SKM-1 treated with dmso at 0.1 percent for 144 hours (cell line): ENCODE results near the gene FAM227B.
"Not testable (repeated sequence)": the region's sequence is repeated elsewhere in the genome, so short reads cannot be mapped to it uniquely, and the experiment has no call there.

Experiments
- DNase-seq: peaks from one replicate; lab custom pipeline; 2025; ENCODE audit not compliant: unreplicated experiment; lab: John Stamatoyannopoulos, UW

The FAM227B gene, protein sequence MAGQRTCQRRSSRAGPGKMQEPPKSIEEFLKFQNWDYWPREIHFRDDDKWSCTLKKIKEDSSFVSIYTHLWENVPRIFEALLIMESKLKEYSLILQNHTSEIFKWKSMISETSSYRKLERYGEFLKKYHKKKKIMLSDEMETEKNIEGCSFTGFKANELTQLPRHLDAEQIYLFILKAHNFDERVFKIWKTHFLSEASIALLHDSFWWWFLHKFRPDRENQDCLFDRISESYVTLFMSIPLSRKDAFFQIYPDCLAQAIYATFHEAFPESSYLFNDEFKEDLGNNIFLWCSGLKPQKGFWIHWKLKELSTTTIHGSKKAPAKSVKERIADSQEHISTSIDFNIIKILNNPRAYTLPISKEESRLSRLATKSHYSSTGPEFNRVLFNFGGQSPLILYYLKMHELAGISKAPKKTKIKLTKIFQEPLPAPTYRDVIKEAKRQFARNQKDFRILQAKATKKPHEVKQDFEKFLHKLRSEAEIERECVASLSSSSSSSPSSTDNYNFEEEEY

DNA sequence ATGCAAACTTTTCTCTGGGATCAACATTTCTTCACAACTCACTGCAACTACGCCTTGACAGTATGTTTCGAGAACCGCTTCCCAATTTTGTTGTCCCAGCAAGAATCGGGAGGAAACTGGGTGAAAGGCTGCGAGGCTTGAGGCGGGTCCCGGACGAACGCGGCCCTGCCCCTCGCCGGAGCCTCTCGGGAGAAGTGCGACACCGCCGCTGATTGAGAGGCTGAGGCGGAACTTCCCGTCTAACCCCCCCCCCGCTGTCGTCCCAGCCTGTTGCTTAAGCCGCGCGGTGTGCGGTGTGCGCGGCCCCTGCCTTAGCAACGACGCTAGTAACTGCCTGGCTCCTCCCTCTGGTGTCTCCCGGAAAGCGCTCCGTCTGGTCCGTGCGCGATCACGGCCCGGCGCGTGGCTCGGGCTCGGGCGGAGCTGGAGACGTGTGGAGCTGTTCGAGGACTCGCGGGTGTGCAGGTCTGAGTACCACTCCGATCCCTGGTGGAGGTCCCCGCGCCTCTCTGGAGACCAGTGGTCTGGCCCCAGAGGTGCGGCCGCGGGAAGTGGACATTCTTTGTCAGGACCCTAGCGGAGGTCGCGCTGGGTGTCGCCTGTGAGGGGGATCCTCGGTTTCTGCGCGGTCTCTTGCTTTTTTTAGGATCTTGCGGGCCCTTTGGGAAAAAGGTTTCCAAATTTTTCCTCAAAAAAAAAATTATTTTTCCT is at the start of gene FAM227B, which contains the start of gene DTWD1:
TSS of gene FAM227B (minus strand) at position 161 of the 711 bp plus-strand sequence. CDS start 5,647 bp downstream, outside the sequence.
TSS of gene DTWD1 (plus strand) at position 391 of the 711 bp plus-strand sequence. CDS start 4,120 bp downstream, outside the sequence.
- peak; percentile 97 for DNase-seq

- no peak for DNase-seq
Measured at GRCh38 chr15:49669288-49669687, 48.7 kb upstream of the FAM227B start.

DNA sequence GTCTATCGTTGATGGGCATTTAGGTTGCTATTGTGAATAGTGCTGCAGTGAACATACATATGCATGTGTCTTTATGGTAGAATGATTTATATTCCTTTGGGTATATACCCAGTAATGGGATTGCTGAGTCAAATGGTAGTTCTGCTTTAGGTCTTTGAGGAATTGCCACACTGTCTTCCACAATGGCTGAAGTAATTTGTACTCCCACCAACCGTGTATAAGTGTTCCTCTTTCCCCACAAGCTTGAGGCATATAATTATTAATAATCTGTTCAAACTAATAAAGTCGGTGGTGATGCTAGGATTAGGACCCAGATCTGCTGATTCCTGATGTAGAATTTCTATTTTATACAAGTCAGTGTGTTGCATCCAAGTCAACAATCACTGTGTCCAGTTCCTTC is 45.9 kb upstream of the FAM227B start:
- DNase-seq, result not testable (repeated sequence)

DNA sequence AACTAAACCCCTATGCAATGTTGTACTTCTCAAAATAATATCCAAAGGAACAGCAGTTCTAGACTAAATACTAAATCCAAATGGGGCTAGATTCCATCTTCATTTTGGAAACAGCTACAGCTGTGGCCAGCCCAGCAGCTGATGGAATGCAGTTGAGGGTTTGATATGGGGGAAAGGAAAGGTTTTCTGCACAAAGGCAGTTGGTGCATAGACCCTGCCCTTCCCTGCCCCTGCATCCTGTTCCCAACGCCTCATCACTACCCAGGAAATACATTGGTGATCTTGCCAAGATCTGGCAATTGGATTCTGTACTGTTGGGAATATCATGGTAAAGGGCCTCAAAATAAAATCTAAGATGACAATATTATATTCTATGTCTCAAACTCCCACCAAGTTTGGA is 44.1 kb upstream of the FAM227B start:
- no peak for DNase-seq

DNA sequence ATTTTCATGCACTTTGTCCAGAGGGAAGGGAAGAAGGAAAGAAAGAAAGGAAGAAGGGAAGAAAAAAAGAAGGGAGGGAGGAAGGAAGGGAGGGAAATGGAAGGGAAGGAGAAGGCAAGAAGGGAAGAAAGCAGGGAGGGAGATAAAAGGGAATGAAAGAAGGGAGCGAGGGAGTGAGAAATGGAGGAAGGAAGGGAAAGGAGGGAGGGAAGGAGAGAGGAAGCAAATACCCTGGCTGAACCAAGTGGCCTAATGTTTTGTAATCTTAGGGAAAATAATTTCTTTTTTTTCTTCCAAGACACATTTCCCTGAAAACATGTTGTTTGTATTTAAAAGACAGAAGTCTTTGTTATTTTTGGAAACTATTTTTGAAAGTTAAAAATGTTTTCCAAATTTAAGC is 36.1 kb upstream of the FAM227B start:
- DNase-seq, result no peak

GRCh38 chr15:49652922-49653321 is 32.3 kb upstream of the FAM227B start:
- DNase-seq, result no peak

GRCh38 chr15:49650676-49651075 is 30.1 kb upstream of the FAM227B start:
- DNase-seq, result no peak

DNA sequence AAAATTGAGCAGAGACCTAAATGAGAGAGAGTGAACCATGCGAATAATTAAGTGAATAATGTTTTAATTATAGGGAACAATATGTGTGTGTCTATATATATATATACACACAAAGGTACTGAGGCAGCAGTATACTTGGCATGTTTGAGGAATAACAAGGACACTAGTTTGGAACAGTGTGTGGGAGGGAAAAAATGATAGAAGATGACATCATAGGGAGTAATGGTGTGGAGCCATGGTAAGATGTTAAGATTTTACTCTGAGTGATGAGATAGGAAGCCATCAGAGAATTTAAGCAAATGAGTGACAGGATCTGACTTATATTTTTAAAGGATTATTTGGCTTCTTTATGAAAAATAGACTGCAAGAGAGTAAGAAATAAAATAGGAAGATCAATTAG is 29.4 kb upstream of the FAM227B start:
- DNase-seq, result no peak

GRCh38 chr15:49646891-49647290 is 26.3 kb upstream of the FAM227B start:
- DNase-seq, result no peak

GRCh38 chr15:49645941-49646340 is 25.3 kb upstream of the FAM227B start:
- DNase-seq, result no peak

GRCh38 chr15:49645277-49645676 is 24.7 kb upstream of the FAM227B start:
- DNase-seq, result no peak

DNA sequence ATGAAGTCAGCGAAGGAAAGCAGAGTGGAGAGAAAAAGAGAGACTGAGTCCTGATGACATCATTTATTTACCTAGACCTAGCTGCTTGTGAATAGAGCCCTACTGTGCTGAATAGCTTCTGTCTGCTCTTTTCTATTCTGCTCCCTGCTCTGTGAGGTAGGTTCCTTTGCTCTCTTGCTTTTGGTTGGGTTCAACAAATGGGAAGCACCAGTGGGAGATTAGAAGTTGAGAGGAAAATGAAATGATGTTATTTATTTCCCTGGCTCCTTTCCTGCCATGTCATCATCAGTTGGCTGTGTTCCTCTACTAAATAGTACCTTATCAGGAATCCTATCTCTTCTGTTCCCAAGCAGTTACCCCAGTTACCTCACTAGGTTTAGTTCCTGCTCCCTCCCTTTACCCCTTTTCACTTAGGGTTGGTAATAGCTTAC is 23.8 kb upstream of the FAM227B start:
- no peak for DNase-seq

GRCh38 chr15:49637857-49638256 is 17.2 kb upstream of the FAM227B start:
- DNase-seq, result no peak

GRCh38 chr15:49628379-49628778 is 7.8 kb upstream of the FAM227B start:
- DNase-seq, result no peak

DNA sequence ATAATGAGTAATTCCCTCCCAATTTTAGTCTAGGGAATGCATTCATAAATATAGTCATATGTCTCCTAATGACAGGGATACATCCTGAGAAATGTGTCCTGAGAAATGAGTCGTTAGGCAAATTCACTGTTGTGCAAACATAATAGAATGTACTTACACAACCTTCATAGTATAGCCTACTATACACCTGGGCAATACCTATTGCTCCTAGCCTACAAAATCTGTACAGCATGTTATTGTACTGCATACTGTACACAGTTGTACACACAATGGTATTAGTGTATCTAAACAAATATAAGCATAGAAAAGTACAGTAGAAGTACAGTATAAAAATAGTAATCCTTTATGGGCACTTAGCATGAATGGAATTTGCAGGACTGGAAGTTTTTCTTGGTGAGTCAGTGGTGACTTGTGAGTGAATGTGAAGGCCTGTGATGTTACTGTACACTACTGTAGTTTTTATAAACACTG is 6.8 kb upstream of the FAM227B start:
- DNase-seq, result no peak

DNA sequence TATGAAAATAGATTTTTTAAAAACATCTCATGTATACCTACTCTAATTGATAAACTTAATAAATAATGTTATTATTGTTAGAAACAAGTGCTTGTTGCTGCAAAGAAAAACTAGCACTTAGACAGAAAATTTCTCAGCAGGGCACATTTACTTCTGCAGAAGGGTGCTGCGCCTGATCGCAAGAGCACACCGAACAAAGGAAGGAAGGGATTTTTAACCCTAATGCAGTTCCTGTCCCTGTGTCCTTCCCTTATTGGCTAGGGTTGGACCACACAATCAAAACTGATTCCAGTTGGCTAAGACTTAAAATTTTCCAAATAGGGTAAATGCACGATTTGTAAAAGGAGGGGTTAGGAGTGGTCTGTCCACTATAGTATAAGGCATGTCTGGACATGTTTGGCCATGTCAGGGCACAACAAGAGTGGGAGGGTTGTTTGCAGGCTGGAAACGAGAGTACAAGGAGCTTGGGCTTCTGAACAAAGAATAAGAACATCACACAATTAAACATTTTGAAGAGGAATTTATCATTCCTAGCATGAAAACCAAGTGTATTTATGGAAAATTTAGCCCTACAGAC is 4.9 kb upstream of the FAM227B start:
- DNase-seq, result no peak

- no peak for DNase-seq
Measured at GRCh38 chr15:49624056-49624455, 3.4 kb upstream of the FAM227B start.

GRCh38 chr15:49622561-49622960 is 1.9 kb upstream of the FAM227B start:
- DNase-seq, result no peak

DNA sequence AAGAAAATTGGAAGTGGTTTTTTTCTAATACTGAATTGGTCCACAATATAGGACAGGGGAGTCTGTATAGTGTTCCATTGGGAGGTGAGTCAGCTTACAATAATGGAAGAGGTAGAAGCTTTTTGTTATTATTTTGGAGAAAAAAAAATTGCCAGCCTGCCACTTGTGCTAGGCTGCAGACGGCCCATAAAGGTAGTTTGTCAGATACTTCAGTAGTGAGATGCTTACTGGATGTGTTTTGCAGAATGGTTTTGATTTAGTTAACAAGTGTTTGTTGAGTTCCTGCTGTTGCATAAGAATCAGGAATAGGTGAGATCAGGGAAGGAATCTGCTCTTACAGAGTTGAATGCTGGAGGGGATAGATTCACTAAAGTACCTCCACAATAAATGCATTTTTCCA is 1.3 kb upstream of the FAM227B start:
- no peak for DNase-seq

DNA sequence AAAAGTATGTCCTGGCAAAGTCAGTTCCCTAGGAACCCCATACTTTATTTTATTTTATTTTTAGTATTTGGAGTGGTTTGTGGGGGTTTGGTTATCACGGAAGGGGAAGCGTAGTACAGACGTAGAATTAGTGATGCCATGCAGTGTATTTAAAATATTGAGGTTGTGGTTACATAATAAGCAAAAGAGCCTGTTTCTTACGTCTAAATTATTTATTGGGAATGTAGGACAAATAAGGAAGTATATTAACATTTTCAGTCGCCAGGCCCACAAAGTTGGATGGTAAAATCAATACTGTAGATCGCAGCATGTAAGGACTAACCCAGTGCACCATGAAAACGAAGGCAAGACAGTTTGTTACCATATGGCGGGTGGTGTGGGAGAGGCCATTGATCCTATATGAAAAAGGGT is 788 bp upstream of the FAM227B start:
- no peak for DNase-seq

GRCh38 chr15:49620199-49620598 is 419 bp downstream of the FAM227B start:
- peak; percentile 43 for DNase-seq
